Neuronal stem cell (in vitro differentiated cells): ENCODE measurements around the gene FAM20C.

Experiments used
- DNase-seq: peaks from one replicate; pipeline ENCODE4 v3.0.0-alpha.2; 2013; ENCODE audit warnings: low spot score
- H2AFZ ChIP-seq: one replicate; pipeline ENCODE4 v1.6.1; 2013; ENCODE audit warnings: mild to moderate bottlenecking, low read length, inconsistent platforms
- H2AK5ac ChIP-seq: 2 replicates; pipeline ENCODE4 v1.6.1; 2013; ENCODE audit warnings: low read depth, mild to moderate bottlenecking, inconsistent platforms, low read length, moderate library complexity, mixed read lengths
- H2BK120ac ChIP-seq: 2 replicates; pipeline ENCODE4 v1.6.1; 2013; ENCODE audit warnings: low read depth, mild to moderate bottlenecking, inconsistent platforms, low read length, moderate library complexity, mixed read lengths
- H2BK12ac ChIP-seq: one replicate; pipeline ENCODE4 v1.6.1; 2013; ENCODE audit warnings: low read length, inconsistent platforms
- H2BK15ac ChIP-seq: 2 replicates; pipeline ENCODE4 v1.6.1; 2013; ENCODE audit warnings: mild to moderate bottlenecking, low read length, inconsistent platforms, mixed read lengths
- H2BK5ac ChIP-seq: one replicate; pipeline ENCODE4 v1.6.1; 2013; ENCODE audit warnings: inconsistent platforms, mild to moderate bottlenecking, low read length, moderate library complexity
- H3K14ac ChIP-seq: one replicate; pipeline ENCODE4 v1.6.1; 2013; ENCODE audit warnings: low read length, inconsistent platforms
- H3K18ac ChIP-seq: 2 replicates; pipeline ENCODE4 v1.6.1; 2013; ENCODE audit warnings: low read length, inconsistent platforms
- H3K23ac ChIP-seq: 2 replicates; pipeline ENCODE4 v1.6.1; 2013; ENCODE audit warnings: low read depth, mild to moderate bottlenecking, mixed read lengths, low read length, inconsistent platforms; ENCODE audit not compliant: poor library complexity
- H3K27ac ChIP-seq: replicated peaks from 3 replicates; pipeline ENCODE4 v1.5.1; 2013; ENCODE audit warnings: low read length, inconsistent platforms
- H3K27me3 ChIP-seq, 3 experiments: 2 replicates each; pipeline ENCODE4 v1.6.1; 2013; ENCODE audit warnings: low read length in 3 of 3, mild to moderate bottlenecking in 2 of 3, inconsistent platforms in 1 of 3, low read depth in 1 of 3, mixed read lengths in 1 of 3, moderate library complexity in 1 of 3; ENCODE audit not compliant: control insufficient read depth in 3 of 3, insufficient read depth in 3 of 3
- H3K36me3 ChIP-seq, 2 donors: replicated peaks in 1 of 2; 2 replicates each; pipeline ENCODE4 v1.6.1; 2013; ENCODE audit warnings: low read length in 2 of 2; ENCODE audit not compliant: control insufficient read depth in 2 of 2, insufficient read depth in 2 of 2
- H3K4ac ChIP-seq: 2 replicates; pipeline ENCODE4 v1.6.1; 2013; ENCODE audit warnings: inconsistent platforms, mild to moderate bottlenecking, low read length, moderate library complexity
- H3K4me1 ChIP-seq, 2 donors: 1 replicate in 1 of 2; 2 replicates in 1 of 2; pipeline ENCODE4 v1.6.1; 2013; ENCODE audit warnings: low read length in 2 of 2, low read depth in 1 of 2; ENCODE audit not compliant: control insufficient read depth in 2 of 2, insufficient read depth in 1 of 2
- H3K4me2 ChIP-seq: one replicate; pipeline ENCODE4 v1.6.1; 2013; ENCODE audit warnings: mild to moderate bottlenecking, low read length, inconsistent platforms; ENCODE audit not compliant: insufficient read depth, poor library complexity, severe bottlenecking
- H3K4me3 ChIP-seq, 2 donors: 2 replicates each; pipeline ENCODE4 v1.5.1; 2013; ENCODE audit warnings: low read length in 2 of 2, mild to moderate bottlenecking in 2 of 2, inconsistent platforms in 1 of 2, moderate library complexity in 1 of 2
- H3K79me1 ChIP-seq: one replicate; pipeline ENCODE4 v1.6.1; 2013; ENCODE audit warnings: low read depth, mild to moderate bottlenecking, inconsistent platforms, low read length, moderate library complexity
- H3K9ac ChIP-seq: one replicate; pipeline ENCODE4 v1.6.1; 2013; ENCODE audit warnings: mild to moderate bottlenecking, low read depth, low read length, inconsistent platforms; ENCODE audit not compliant: poor library complexity
- H3K9me3 ChIP-seq, 2 donors: replicated peaks in 1 of 2; 2 replicates each; pipeline versions ENCODE3 to v1.6.1; 2013; ENCODE audit warnings: low read length in 2 of 2, mild to moderate bottlenecking in 2 of 2, inconsistent platforms in 1 of 2, low read depth in 1 of 2, mixed read lengths in 1 of 2, moderate library complexity in 1 of 2; ENCODE audit not compliant: control insufficient read depth in 2 of 2, insufficient read depth in 1 of 2
- H4K8ac ChIP-seq: one replicate; pipeline ENCODE4 v1.6.1; 2013; ENCODE audit warnings: low read depth, mild to moderate bottlenecking, inconsistent platforms, low read length, moderate library complexity
- H4K91ac ChIP-seq: one replicate; pipeline ENCODE4 v1.6.1; 2013; ENCODE audit warnings: low read length, low read depth, mild to moderate bottlenecking, inconsistent platforms; ENCODE audit not compliant: poor library complexity
- WGBS, 2 donors: extraction: QIAGEN DNeasy Blood & Tissue Kit; methylation state at CpG; one replicate each; pipeline ENCODE4 v1.1.7; 2013; ENCODE audit warnings: missing lambda C conversion rate in 2 of 2, mixed read lengths in 1 of 2; ENCODE audit not compliant: insufficient read length in 2 of 2, insufficient replicate concordance in 1 of 2; ENCODE audit errors: extremely low coverage in 2 of 2; 5-methylcytosine and 5-hydroxymethylcytosine counted together

FAM20C gene

GRCh38 chr7:167976-168791 is 24.2 kb upstream of the FAM20C start:
- Histone ChIP-seq H3K27ac (no peak overlapping the region), H3K27me3 (peaks cover 0 to 21% (median 0%) of the 10 kb centered on the region in 3 experiments)

GRCh38 chr7:169276-170172 is 22.8 kb upstream of the FAM20C start:
- no peak overlapping the region for H4K8ac ChIP-seq

More at GRCh38 chr7:167976-168791, 24.2 kb upstream of the FAM20C start:
- Histone ChIP-seq H4K8ac (peak overlapping the region; percentile 17), H2AK5ac (peak overlapping the region; percentile 85), H3K4ac (peak overlapping the region; percentile 76), H2BK12ac (peak overlapping the region; percentile 73), H3K9ac (no peak overlapping the region), H2BK120ac (peak overlapping the region; percentile 31), H2AFZ (no peak overlapping the region), H3K4me2 (no peak overlapping the region), H4K91ac (no peak overlapping the region), H2BK15ac (peak overlapping the region; percentile 85), H2BK5ac (no peak overlapping the region), H3K23ac (peak overlapping the region; percentile 65), H3K4me1 (peaks cover 4 to 5% of the 10 kb centered on the region in 2 donors), H3K4me3 (no peak overlapping the region), H3K36me3 (no peaks in the 10 kb centered on the region), H3K9me3 (peaks cover 0 to 2% of the 10 kb centered on the region in 2 donors), H3K14ac (peak overlapping the region; percentile 38), H3K18ac (peak overlapping the region; percentile 35), H3K79me1 (no peaks in the 10 kb centered on the region)
- no CpG with 5 or more reads among the region's 31 CpGs for WGBS, 2 donors
- DNase-seq = no peak

GRCh38 chr7:170551-171363 is 21.6 kb upstream of the FAM20C start:
- peak overlapping the region; percentile 66 for H3K4ac ChIP-seq
- H3K14ac ChIP-seq = peak overlapping the region; percentile 85
- peak overlapping the region; percentile 81 for H4K91ac ChIP-seq
- H2AK5ac ChIP-seq = peak overlapping the region; percentile 63
- H3K9ac ChIP-seq = peak overlapping the region; percentile 44
- H3K23ac ChIP-seq = peak overlapping the region; percentile 67
- no peak overlapping the region for H4K8ac ChIP-seq
- peaks cover 4 to 10% of the 10 kb centered on the region in 2 donors for H3K4me1 ChIP-seq
- H2BK5ac ChIP-seq = no peak overlapping the region
- peak overlapping the region; percentile 4 for H2BK15ac ChIP-seq
- no peak overlapping the region for H3K4me2 ChIP-seq
- no CpG with 5 or more reads among the region's 31 CpGs for WGBS, 2 donors
- no peak overlapping the region for H2AFZ ChIP-seq
- peaks cover 0 to 25% (median 0%) of the 10 kb centered on the region in 3 experiments for H3K27me3 ChIP-seq
- no peak for DNase-seq
- H3K4me3 ChIP-seq = no peak overlapping the region
- no peak overlapping the region for H2BK120ac ChIP-seq
- no peak overlapping the region for H3K27ac ChIP-seq
- H3K18ac ChIP-seq = peak overlapping the region; percentile 83
- peak overlapping the region; percentile 49 for H2BK12ac ChIP-seq
- H3K36me3 ChIP-seq = no peaks in the 10 kb centered on the region
- H3K79me1 ChIP-seq = no peaks in the 10 kb centered on the region
- peaks cover 0 to 4% of the 10 kb centered on the region in 2 donors for H3K9me3 ChIP-seq

More at GRCh38 chr7:169276-170172, 22.8 kb upstream of the FAM20C start:
- Histone ChIP-seq H3K4me3 (peak overlapping the region in 1 of 2 donors; percentile 20), H3K14ac (no peak overlapping the region), H4K91ac (no peak overlapping the region), H2AFZ (no peak overlapping the region), H3K9me3 (peaks cover 0 to 4% of the 10 kb centered on the region in 2 donors), H3K27ac (no peak overlapping the region), H3K4me1 (peaks cover 4 to 10% of the 10 kb centered on the region in 2 donors), H3K9ac (no peak overlapping the region), H2BK15ac (no peak overlapping the region), H3K18ac (peak overlapping the region; percentile 8), H3K79me1 (no peaks in the 10 kb centered on the region), H3K23ac (no peak overlapping the region), H2AK5ac (no peak overlapping the region), H2BK120ac (no peak overlapping the region), H3K27me3 (peaks cover 0 to 24% (median 0%) of the 10 kb centered on the region in 3 experiments), H3K36me3 (no peaks in the 10 kb centered on the region), H3K4me2 (no peak overlapping the region), H3K4ac (no peak overlapping the region), H2BK12ac (no peak overlapping the region), H2BK5ac (no peak overlapping the region)
- no peak for DNase-seq
- WGBS, 2 donors = no CpG with 5 or more reads among the region's 33 CpGs
